Femur (tissue), 1 donor: Measurements from ENCODE around the gene EBF3.

ENCODE experiments used
- DNase-seq: peaks from one replicate; pipeline ENCODE4 v3.0.0-alpha.2; 2017

The EBF3 gene

DNA sequence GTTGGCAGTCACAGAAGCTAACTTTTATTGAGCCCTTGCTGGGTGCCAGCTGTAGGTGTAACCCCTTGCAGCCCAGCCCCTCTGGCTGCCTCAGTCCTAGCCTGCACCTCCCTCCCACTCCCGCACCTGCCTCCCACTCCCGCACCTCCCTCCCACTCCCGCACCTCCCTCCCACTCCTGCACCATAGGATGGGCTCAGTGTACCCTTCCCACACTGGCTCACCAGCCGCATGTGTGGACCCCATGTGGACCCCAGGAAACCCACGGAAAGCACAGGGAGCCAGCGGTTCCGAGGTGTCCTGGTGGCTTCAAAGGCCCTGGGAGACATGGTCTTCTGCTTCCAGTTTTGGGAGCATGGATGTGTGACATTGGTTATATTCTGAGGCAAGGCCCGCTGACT lies 132.9 kb downstream of the EBF3 start:
- no peak for DNase-seq

DNA sequence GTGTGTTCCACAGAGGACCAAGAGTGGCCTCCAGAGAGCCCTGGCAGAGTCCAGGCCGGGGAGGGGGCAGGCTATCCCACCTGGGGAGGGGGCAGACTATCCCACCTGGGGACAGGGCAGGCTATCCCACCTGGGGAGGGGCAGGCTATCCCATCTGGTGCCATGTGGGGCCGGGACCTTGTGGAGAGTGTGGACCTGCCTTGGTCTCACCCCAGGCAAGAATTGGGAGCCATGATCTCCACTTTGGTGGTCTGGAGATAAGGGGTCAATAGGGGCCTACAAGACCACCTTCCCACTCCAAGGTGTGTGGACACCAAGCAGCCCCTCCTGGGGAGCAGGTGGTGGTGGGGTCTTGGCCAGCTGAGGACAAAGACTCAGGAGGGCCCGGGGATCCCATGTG lies 138.2 kb downstream of the EBF3 start:
- DNase-seq: no peak

GRCh38 chr10:129825221-129825620 lies 138.9 kb downstream of the EBF3 start:
- DNase-seq: no peak

- no peak for DNase-seq
These were observed 143.6 kb downstream of the EBF3 start for GRCh38 chr10:129820451-129820850.

DNA sequence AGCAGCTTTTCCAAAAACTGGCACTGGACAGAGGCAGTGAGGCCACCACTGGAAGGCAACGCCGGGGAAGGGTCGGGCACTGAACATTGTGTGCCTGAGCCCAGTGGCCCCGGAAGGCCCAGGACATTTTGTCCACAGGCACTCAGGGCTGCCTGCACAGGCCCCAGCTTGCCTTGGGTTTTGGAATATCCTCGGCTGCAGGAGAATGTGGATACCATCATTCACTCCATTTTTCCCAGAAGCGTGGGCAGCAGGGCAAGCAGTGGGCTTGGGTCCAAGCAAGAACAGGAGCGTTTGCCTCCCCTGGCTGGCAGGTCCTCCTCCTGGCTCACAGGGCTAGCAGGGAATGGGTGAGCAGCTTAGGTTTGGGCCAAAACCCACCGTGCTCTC lies 147.4 kb downstream of the EBF3 start:
- DNase-seq: no peak

- DNase-seq: no peak
These were observed 148.0 kb downstream of the EBF3 start for GRCh38 chr10:129815898-129816655.

GRCh38 chr10:129814681-129815646 lies 149.1 kb downstream of the EBF3 start:
- no peak for DNase-seq

- no peak for DNase-seq
These were observed 151.7 kb downstream of the EBF3 start for GRCh38 chr10:129812398-129812797.

GRCh38 chr10:129811208-129811607 lies 152.9 kb downstream of the EBF3 start:
- no peak for DNase-seq

DNA sequence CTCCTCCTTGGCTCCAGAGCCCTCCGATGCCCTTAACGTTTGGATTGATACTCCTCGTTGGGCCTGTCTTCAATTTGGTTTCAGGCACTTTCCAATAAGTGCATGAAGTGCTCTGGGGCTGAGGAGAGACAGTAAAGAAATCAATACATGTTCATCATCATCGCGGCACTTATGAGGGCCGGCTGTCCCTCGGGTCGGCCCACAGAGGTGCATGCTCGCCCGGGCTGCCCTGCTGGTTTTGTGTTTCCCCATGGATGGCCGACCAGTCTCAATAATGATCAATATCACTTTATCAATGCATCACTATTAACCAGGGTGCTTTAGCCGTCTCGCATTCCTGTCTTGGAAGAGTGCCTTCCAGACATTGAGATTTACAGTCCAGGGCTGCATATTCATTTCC lies 154.2 kb downstream of the EBF3 start:
- no peak for DNase-seq

- DNase-seq: no peak
These were observed 154.6 kb downstream of the EBF3 start for GRCh38 chr10:129809431-129809830.

DNA sequence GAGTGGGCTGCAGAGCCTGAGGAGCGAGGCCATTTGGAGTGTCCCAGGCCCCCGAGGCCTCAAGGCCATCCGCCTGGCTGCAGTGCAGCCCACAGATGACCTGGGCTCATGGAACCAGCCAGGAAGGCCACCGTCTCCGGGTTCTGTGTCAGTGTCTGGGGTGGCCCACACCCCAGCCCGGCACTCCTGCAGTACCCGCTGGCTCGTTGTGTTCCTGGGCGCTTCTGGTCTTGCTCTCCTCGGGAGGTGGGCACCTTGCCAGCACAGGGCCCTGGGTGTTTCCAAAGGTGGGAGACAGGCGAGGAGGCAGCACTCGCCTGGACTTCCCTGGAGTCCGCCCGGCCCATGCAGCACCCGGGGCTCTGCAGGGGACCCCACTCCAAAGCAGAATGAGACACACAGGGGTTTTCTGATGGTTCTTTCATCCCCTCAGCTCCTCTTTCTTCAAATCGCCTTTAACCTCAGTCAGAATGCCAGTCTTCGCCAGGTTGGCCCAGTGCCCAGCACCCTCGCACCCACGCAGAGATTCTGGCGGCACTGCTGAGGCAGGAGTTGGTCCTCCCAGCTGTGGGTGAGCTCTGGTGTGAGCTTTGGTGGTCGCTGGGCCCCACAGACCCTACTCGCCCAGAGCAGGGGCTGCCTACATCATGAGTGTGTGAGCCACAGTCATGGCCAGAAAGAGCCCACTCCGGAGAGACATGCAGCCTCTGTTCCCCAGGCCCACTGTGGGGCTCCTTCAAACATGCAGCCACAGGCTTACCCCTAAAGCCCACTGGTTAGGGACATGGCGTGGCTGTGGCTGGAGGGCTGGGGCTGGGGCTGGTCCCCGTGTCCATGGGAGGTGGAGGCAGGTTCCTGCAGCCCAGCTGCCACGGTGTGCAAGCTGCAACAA lies 155.7 kb downstream of the EBF3 start:
- DNase-seq: no peak

- DNase-seq: no peak
These were observed 156.9 kb downstream of the EBF3 start for GRCh38 chr10:129807211-129807610.

DNA sequence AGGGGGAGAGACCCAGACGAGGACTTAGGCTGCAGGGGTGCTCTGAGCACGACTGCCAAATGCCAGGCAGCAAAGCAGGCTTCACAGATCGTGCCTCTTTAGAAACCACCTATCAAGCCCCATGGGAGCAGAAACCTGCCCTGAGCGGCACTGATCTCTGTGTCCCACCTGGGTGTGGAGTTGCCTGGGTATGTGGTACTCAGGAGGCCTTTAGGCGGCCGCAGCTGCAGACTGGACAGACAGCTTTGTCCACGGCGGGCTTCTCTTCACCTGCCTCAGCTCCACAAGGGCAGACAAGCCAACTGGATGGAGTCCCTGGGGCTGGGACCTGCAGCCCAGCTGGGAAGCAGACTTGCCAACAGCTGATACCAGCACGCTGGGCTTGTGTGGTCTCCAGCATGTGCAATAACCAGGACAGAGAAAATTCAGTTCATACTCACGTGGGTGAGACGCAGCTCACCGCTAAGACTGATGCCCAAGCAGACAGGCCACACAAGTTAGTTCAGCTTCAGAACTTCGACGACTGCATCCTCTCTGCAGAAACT lies 163.2 kb downstream of the EBF3 start:
- DNase-seq: no peak

DNA sequence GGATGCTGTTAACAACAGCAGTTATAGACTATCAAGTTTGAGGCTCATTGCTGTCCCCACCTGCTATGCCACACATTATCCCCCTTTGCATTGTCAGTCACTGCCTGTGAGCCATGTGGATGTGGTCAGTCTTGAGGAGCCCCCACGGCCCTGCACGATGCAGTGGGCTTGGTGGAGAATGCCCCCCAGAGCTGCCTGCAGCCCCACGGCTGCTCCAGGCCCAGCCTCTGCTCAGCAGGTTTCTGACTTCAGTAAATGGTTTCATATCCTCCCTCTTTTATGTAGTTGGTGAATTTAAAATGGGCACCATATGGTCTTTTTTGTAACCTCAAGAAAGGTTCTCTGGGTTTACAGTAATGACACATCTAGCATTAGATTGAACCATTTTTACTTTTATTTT lies 164.1 kb downstream of the EBF3 start:
- no peak for DNase-seq

- no peak for DNase-seq
These were observed 167.2 kb downstream of the EBF3 start for GRCh38 chr10:129796710-129797420.

DNA sequence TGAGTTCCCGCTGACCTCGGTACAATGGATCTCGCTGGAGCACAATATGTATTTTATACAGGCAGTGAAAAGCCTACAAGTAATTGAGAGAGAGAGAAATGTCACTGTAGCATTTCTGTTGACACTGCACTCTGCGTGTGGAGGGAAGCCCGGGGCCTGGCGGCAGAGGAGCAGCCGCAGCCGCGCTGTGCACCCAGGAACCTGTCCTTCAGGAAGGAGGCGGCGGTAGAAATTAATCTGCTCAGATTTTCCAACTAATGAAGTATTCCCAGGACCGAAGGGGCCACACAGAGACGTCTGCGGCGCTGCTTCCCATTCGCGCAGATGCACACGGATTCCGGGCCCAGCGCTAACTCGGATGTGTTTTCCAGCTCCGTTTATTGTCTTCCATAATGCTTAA lies 170.1 kb downstream of the EBF3 start:
- DNase-seq: no peak

- DNase-seq: no peak
These were observed 170.6 kb downstream of the EBF3 start for GRCh38 chr10:129793479-129793878.

DNA sequence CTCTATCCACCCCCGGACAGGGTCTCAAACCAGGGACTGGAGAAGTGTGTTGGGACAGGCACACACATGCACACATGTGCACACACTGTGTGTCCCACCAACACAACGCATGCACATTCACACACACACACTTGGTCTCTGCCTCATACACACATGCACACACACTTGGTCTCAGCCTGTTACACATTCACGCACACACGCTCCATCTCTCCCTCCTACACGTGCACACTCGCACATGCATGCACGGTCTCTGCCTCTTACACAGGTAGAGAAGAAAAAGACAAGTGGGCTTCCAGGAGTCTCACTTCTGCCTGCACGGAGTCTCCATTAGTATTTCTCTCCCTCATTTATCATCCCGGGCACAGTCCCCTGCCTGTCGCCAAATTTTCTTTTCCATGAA lies 171.2 kb downstream of the EBF3 start:
- DNase-seq: no peak

DNA sequence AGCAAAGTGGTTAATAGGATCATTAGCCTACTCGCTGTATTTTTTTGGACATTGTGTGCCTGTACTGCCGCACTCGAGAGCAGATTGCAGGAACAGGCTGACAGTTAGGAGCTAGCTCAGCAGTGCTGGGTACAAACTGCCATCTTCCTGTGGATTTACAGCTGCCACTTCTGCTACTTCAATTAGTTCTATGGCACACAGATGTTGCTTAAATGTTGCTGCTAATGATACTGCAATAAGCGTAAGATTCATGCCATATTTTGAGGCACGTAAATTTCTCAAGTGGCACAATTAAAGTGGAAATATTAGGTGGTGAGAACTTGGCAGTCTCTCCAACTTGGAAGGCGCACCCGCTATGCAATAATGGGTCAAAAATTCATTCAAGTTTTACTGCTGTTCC lies 171.9 kb downstream of the EBF3 start:
- DNase-seq: no peak

GRCh38 chr10:129790715-129791446 lies 173.2 kb downstream of the EBF3 start:
- no peak for DNase-seq
